CD14-positive monocyte (primary cell): Measurements from ENCODE around the gene ATG101. TPM values are rescaled to one million over a fixed set of nuclear protein-coding genes. Genes with fewer than 3 reads are reported as not detected.

Experiments
- DNase-seq, 3 donors: peaks; one replicate each; pipeline ENCODE4 v3.0.0-alpha.2; 2011 to 2022
- H2AFZ ChIP-seq: 2 replicates; pipeline ENCODE4 v1.6.0; 2012; ENCODE audit warnings: mild to moderate bottlenecking, low read depth, low read length, inconsistent platforms; ENCODE audit not compliant: insufficient read depth, poor library complexity, severe bottlenecking
- H3K27ac ChIP-seq, 2 donors: 1 replicate in 1 of 2; 2 replicates in 1 of 2; pipeline ENCODE4 v1.5.1; 2012 to 2013; ENCODE audit warnings: low read length in 2 of 2, control low read depth in 1 of 2, inconsistent platforms in 1 of 2, low read depth in 1 of 2, mild to moderate bottlenecking in 1 of 2
- H3K27me3 ChIP-seq, 2 donors: one replicate each; pipeline versions ENCODE4 v1.6.0 to v1.6.1; 2011 to 2013; ENCODE audit warnings: low read length in 2 of 2; ENCODE audit not compliant: control insufficient read depth in 2 of 2, insufficient read depth in 2 of 2
- H3K36me3 ChIP-seq, 2 donors: replicated peaks in 1 of 2; 1 replicate in 1 of 2; 2 replicates in 1 of 2; pipeline versions ENCODE4 v1.5.1 to v1.6.1; 2012 to 2013; ENCODE audit warnings: low read length in 2 of 2, control low read depth in 1 of 2, inconsistent platforms in 1 of 2, mild to moderate bottlenecking in 1 of 2; ENCODE audit not compliant: insufficient read depth in 2 of 2, control insufficient read depth in 1 of 2
- H3K4me1 ChIP-seq, 2 donors: 1 replicate in 1 of 2; 2 replicates in 1 of 2; pipeline versions ENCODE4 v1.5.1 to v1.6.1; 2012 to 2013; ENCODE audit warnings: low read length in 2 of 2, control low read depth in 1 of 2, inconsistent platforms in 1 of 2, mild to moderate bottlenecking in 1 of 2, moderate library complexity in 1 of 2; ENCODE audit not compliant: insufficient read depth in 2 of 2, control insufficient read depth in 1 of 2
- H3K4me2 ChIP-seq: replicated peaks from 2 replicates; pipeline ENCODE3; 2012; ENCODE audit warnings: low read length, moderate library complexity, mild to moderate bottlenecking; ENCODE audit not compliant: poor library complexity, severe bottlenecking; ENCODE audit errors: extremely low read depth
- H3K4me3 ChIP-seq, 3 experiments: fragments of 200-600 bp in 1 of 3; sonication (generic) in 1 of 3; replicated peaks in 1 of 3; 1 replicate in 2 of 3; 2 replicates in 1 of 3; pipeline ENCODE4 v1.5.1; 2011 to 2013; ENCODE audit warnings: low read length in 3 of 3, mild to moderate bottlenecking in 3 of 3, control low read depth in 2 of 3, low read depth in 2 of 3, inconsistent platforms in 1 of 3, moderate library complexity in 1 of 3
- H3K79me2 ChIP-seq: 2 replicates; pipeline ENCODE4 v1.6.0; 2012; ENCODE audit warnings: mild to moderate bottlenecking, control low read depth, inconsistent platforms, low read length, moderate library complexity; ENCODE audit not compliant: insufficient read depth
- H3K9ac ChIP-seq: 2 replicates; pipeline ENCODE4 v1.6.0; 2017; ENCODE audit warnings: low read length, mild to moderate bottlenecking; ENCODE audit not compliant: insufficient read depth, poor library complexity, severe bottlenecking
- H3K9me3 ChIP-seq, 2 donors: replicated peaks in 1 of 2; 1 replicate in 1 of 2; 2 replicates in 1 of 2; pipeline versions ENCODE4 v1.5.1 to v1.6.1; 2012 to 2013; ENCODE audit warnings: low read length in 2 of 2, control low read depth in 1 of 2; ENCODE audit not compliant: control insufficient read depth in 1 of 2, insufficient read depth in 1 of 2
- H4K20me1 ChIP-seq: 2 replicates; pipeline ENCODE4 v1.6.0; 2012; ENCODE audit warnings: mild to moderate bottlenecking, low read length, control low read depth, moderate library complexity; ENCODE audit not compliant: insufficient read depth
- H3K27ac Mint-ChIP-seq, 7 donors: one replicate each; pipeline ENCODE4 v1.8.0; 2020; ENCODE audit warnings: mild to moderate bottlenecking in 7 of 7, mixed read lengths in 7 of 7, moderate library complexity in 6 of 7, inconsistent platforms in 2 of 7
- H3K27me3 Mint-ChIP-seq, 3 donors: one replicate each; pipeline ENCODE4 v1.8.0; 2021 to 2022; ENCODE audit warnings: low read depth in 3 of 3, mild to moderate bottlenecking in 3 of 3, mixed read lengths in 3 of 3, moderate library complexity in 3 of 3, inconsistent platforms in 1 of 3
- H3K36me3 Mint-ChIP-seq, 2 donors: one replicate each; pipeline ENCODE4 v1.8.0; 2020; ENCODE audit warnings: mixed read lengths in 2 of 2, inconsistent platforms in 1 of 2, mild to moderate bottlenecking in 1 of 2
- H3K4me1 Mint-ChIP-seq: one replicate; pipeline ENCODE4 v1.8.0; 2020; ENCODE audit warnings: mild to moderate bottlenecking, mixed read lengths
- H3K4me3 Mint-ChIP-seq, 2 donors: one replicate each; pipeline ENCODE4 v1.8.0; 2020; ENCODE audit warnings: mild to moderate bottlenecking in 2 of 2, mixed read lengths in 2 of 2, moderate library complexity in 1 of 2
- H3K9me3 Mint-ChIP-seq, 7 donors: one replicate each; pipeline ENCODE4 v1.8.0; 2020 to 2022; ENCODE audit warnings: mixed read lengths in 7 of 7, mild to moderate bottlenecking in 6 of 7, moderate library complexity in 6 of 7, inconsistent platforms in 2 of 7
- CTCF ChIP-seq: fragments of 200-600 bp; IDR thresholded peaks from one replicate; pipeline ENCODE4 v1.8.0; 2022; ENCODE audit warnings: antibody characterized with exemption, mild to moderate bottlenecking
- WGBS: methylation state at CpG from one replicate; pipeline ENCODE4 v1.1.5; 2013; ENCODE audit warnings: missing lambda C conversion rate; ENCODE audit not compliant: insufficient coverage; 5-methylcytosine and 5-hydroxymethylcytosine counted together
- intact Hi-C, 2 donors: fragments of 100-400 bp; cut with micrococcal nuclease; formaldehyde crosslinking; loops; one replicate each; pipeline versions ENCODE4 v1.15.0 to v1.15.1; 2023
- polyA plus RNA-seq, 3 donors: library from polyadenylated mRNA; depleted of rRNA in 1 of 3; unstranded in 2 of 3; stranded (reverse) in 1 of 3; fragments of 300-500 nt in 2 of 3; fragments of >200 nt in 1 of 3; fragmentation: Illumina TruSeq in 2 of 3; gene quantifications; 1 replicate in 2 of 3; 2 replicates in 1 of 3; pipeline ENCODE4 v1.2.3, GENCODE V29; 2012 to 2021

The ATG101 gene
- polyA plus RNA-seq, 3 donors: 20.5 to 120 (median 26.4) TPM

- Mint-ChIP-seq H3K36me3 (peaks cover 0 to 2% of the 10 kb centered on the region in 2 donors), H3K9me3 (peaks cover 0 to 4% (median 0%) of the 10 kb centered on the region in 7 donors), H3K4me3 (peak overlapping the region; percentile 75 to 92), H3K4me1 (peaks cover 53% of the 10 kb centered on the region), H3K27me3 (peaks cover 7 to 31% (median 25%) of the 10 kb centered on the region in 3 donors), H3K27ac (peak overlapping the region; percentile 54 to 99 (median 94))
- Histone ChIP-seq H3K9me3 (no peaks in the 10 kb centered on the region), H3K4me2 (peak overlapping the region; percentile 95), H3K36me3 (no peaks in the 10 kb centered on the region), H3K4me1 (peaks cover 39 to 55% of the 10 kb centered on the region in 2 donors), H2AFZ (peak overlapping the region; percentile 87), H3K9ac (peak overlapping the region; percentile 39), H3K27ac (peak overlapping the region; percentile 77 to 92), H4K20me1 (no peaks in the 10 kb centered on the region), H3K4me3 (peak overlapping the region; percentile 21 to 71 (median 37)), H3K79me2 (no peaks in the 10 kb centered on the region), H3K27me3 (peaks cover 0 to 8% of the 10 kb centered on the region in 2 donors)
- peak; percentile 95 for TF ChIP-seq CTCF
- intact Hi-C loops: loop anchor here in 1 of 2 donors (2.0 to 5.0 kb wide), 2 partner anchors 35 to 601 kb away; partner anchors contain the start of gene SLC4A8
- DNase-seq: peak; percentile 71 to 82 (median 77)
- under 1% methylated on average over 52 of the region's 70 CpGs for WGBS
These were observed 46.4 kb upstream of the ATG101 start for GRCh38 chr12:52023182-52023975.

GRCh38 chr12:52023976-52024688, 45.6 kb upstream of the ATG101 start:
- Histone ChIP-seq H3K4me3 (peak overlapping the region in 2 of 3 experiments; percentile 37 to 71), H3K4me1 (peaks cover 39 to 55% of the 10 kb centered on the region in 2 donors), H3K79me2 (no peaks in the 10 kb centered on the region), H3K9ac (peak overlapping the region; percentile 39), H3K36me3 (no peaks in the 10 kb centered on the region), H3K4me2 (peak overlapping the region; percentile 95), H3K27ac (peak overlapping the region; percentile 77 to 92), H3K9me3 (no peaks in the 10 kb centered on the region), H2AFZ (peak overlapping the region; percentile 87), H3K27me3 (peaks cover 0 to 8% of the 10 kb centered on the region in 2 donors), H4K20me1 (no peaks in the 10 kb centered on the region)
- intact Hi-C loops: loop anchor here (1.0 to 5.0 kb wide), 6 partner anchors 27 to 602 kb away; partner anchors contain the start of genes NR4A1 (in 1 of the 2) and SLC4A8 (in 1 of the 2)
- peaks cover 7 to 31% (median 25%) of the 10 kb centered on the region in 3 donors for H3K27me3 Mint-ChIP-seq
- WGBS: 34% methylated on average over 11 of the region's 20 CpGs
- H3K4me3 Mint-ChIP-seq: peak overlapping the region; percentile 77 to 92
- TF ChIP-seq CTCF: peak; percentile 70
- H3K9me3 Mint-ChIP-seq: peaks cover 0 to 4% (median 0%) of the 10 kb centered on the region in 7 donors
- H3K4me1 Mint-ChIP-seq: peaks cover 53% of the 10 kb centered on the region
- H3K36me3 Mint-ChIP-seq: peaks cover 0 to 2% of the 10 kb centered on the region in 2 donors
- peak overlapping the region; percentile 93 to 99 (median 98) for H3K27ac Mint-ChIP-seq
- DNase-seq: no peak
